ENCODE results near the gene SPATA2L.

SPATA2L gene, protein sequence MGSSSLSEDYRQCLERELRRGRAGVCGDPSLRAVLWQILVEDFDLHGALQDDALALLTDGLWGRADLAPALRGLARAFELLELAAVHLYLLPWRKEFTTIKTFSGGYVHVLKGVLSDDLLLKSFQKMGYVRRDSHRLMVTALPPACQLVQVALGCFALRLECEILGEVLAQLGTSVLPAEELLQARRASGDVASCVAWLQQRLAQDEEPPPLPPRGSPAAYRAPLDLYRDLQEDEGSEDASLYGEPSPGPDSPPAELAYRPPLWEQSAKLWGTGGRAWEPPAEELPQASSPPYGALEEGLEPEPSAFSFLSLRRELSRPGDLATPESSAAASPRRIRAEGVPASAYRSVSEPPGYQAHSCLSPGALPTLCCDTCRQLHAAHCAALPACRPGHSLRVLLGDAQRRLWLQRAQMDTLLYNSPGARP

DNA sequence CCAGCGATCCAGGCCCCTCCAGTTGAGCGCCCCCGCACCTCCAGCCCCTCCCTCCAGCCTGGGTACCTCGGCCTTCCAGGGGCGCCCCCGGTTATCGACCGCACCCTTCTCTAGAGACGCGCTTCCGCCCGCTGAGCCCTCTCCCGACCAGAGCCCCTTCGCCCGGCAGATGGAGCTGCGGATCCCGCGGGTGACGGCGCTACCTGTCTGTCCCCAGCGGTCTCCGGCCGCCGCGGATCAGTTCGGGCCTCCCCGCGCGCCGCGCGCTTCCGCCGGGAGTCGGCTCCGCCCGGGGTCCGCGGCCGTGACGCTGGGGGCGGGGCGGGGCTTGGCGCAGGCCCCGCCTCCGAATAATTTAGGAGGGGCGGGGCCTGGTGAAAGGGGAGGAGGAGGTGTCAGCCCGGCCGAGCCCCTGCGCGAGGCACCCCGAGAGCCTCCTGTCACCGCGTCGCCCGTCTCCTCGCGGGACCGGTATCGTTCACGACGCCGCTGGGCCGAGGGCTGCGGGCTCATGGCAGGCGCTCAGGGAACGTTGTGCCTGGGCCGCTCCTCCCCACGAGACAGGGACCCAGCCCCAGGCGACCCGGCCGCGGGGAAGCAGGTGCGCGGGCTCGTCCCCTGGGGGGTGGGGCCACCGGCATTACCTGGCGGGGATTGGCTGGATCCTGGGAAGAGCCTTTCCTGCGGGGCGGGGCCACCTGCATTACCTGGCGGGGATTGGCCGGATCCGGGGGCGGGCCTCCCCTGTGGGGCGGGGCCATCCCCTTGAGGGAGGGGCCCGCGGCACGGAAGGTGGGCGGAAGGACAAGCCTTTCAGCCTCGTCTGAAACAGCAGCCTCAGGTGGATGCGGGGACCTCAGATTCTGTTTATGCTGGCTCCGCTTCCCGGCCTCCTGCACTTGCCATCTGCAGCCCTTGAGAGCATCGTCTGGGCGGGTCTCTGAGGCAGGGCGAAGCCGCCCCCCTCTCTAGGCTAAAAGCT is at the start of gene SPATA2L:
TSS of gene SPATA2L (minus strand) at position 281 of the 982 bp plus-strand sequence. CDS start 473 bp downstream, outside the sequence.
- peak; percentile 96 for DNase-seq (ENCODE audit: low spot score)

DNA sequence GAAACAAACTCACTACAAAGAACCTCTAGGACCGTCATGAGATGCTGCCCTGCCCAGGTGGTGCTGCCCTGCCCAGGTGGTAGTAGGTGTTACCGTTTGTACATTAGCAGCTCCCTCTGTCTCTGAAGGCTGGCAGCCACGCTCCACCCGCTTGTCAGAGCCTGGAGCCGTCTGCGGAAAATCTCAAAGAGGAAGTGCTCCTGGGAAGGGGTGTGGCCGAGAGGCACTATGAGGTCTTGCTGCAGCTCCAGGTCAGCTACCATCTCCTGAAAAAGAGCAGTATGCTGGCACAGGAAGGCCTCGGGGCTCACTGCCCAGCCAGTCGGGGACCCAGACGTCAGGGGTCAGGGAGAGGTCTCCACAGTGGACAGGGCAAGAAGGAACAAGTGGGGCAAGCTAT is 48.1 kb upstream of the SPATA2L start:
- DNase-seq (ENCODE audit: low spot score): no peak

DNA sequence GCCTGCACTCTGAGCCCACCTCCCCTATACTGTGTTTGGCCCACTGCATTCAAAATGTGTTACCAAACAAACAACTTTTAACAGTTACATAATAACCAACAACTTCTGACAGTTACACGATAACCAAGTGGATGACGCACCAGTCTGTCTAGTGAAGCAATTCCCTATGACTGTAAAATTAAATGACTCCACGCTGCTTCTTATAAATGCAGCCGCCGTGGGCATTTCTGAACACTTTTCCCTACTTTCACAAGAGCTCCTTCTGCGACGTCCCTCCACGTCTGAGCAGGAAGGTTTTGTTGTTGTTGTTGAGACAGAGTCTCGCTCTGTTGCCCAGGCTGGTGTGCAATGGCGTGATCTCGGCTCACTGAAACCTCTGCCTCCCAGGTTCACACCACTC is 47.4 kb upstream of the SPATA2L start:
- DNase-seq (ENCODE audit: low spot score): no peak

DNA sequence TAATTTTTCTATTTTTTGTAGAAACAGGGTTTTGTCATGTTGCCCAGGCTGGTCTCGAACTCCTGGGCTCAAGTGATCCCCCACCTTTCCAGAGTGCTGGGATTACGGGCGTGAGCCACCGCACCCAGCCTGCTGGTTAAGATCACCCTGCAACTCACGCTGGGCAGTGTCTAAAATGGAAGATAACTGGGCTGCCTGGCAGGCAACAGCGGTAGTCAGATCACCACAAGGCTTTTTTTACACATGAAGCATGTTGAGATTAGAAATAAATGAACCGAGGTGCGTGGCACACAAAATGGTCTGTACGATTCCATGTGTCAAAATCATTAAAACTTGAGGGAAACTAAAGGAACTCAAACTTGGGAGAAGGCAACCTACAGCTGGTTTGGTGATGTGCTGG is 46.6 kb upstream of the SPATA2L start:
- DNase-seq (ENCODE audit: low spot score): no peak

DNA sequence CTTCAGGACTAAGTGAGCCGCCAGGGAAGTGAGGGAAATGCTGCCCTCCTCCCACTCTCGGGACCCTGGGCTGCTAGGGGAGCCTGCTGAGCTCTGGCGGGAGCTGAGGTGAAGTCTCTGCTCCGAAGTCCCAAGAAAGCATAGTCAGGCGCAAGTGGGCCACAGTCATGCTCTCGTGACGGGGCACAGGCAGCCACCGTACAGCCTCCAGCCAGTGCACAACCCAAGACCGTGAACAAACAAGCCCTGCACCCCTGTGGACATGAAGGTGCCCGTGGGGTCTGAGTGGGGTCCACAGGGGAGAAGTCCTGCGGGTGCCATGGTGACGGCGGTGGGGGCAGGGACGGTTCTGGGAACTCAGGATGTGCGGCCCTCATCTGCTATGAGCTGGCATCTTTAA is 44.5 kb upstream of the SPATA2L start:
- no peak for DNase-seq (ENCODE audit: low spot score)

DNA sequence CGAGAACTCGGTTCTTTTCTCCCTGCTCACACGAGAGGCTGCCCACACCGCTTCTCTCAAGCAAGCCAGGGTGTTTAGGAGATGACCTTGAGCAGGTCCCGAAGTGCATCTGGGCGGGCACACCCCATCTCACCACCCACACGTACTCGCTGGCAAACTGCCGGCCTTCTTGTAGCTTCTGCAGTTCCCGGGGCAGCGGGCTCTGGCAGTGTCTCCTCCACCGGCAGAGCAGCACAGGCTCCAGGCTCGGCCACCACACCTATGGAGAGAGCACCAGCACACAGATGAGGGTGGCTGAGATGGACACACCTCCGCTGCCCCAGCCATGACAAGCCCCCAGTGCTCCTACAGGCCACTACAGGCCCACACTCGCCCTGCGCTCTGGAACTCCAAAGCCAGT is 43.3 kb upstream of the SPATA2L start:
- DNase-seq (ENCODE audit: low spot score): no peak

DNA sequence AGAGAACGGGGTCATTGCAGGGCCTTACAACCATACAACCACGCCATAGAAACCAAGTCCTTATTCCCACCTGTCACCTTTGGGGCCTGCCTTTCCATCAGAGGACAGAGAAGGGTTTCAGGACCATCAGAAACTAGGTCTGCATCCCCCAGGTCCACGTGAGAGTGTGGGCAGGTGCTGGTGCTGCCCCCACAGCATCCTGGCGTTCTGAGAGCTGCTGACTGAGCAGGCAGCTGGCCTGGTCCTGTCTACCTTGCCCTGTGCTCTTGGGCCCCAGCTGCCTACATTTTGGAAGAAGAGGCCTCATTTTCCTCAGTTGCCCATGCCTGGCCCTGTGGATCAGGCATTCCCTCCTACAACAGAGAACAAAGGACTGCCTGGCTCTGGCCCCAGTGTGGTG is 41.4 kb upstream of the SPATA2L start:
- DNase-seq (ENCODE audit: low spot score): no peak

DNA sequence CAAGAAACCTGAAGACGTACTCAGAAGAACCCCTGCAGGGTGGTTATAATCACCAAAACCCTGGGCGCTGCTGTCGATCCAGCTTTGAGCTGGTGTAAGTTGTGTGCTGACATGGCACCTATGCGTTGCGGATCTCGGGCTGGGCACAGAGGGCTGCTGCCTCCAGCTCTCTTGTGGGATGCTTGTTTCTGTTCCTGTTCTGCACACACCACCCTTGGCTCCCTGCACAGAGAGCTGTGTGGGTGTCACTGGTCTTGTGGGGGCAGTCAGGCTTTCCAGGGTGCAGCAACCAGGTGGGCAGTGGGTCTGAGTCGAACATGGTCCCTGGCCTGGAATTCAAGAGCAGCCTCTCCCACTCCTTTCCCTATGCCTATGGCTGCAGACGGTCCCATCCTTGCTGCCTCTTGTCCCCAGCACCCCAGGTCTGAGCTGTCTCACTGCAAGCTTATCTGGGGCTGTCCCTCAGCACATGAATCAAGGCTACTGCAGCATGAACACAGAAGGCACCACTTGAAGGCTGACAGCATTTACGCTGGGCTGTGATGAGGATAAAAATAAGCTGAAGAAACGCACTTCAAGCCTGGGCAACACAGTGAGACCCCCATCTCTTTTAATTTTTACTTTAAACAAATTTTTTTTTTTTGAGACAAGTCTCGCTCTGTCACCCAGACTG is 40.0 kb upstream of the SPATA2L start:
- no peak for DNase-seq (ENCODE audit: low spot score)

DNA sequence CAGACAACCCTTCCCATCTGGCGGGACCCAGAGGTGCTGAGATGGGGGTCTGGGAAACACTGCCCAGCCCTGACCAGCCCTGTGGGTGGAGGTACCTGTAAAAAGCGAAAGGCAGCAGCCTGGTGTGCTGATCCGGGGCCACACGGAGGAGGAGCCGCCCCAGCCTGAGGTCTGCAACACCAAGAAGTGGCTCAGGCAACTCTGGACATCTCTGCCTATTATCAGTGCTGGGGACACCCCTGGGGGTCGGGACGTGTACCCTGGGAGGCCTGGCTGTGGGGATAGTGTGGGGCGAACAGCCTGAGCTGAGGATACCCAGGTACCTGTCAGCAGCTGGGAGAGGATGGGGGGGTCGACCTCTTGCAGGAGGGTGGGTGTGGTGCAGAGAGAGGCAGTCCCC is 37.9 kb upstream of the SPATA2L start:
- no peak for DNase-seq (ENCODE audit: low spot score)

DNA sequence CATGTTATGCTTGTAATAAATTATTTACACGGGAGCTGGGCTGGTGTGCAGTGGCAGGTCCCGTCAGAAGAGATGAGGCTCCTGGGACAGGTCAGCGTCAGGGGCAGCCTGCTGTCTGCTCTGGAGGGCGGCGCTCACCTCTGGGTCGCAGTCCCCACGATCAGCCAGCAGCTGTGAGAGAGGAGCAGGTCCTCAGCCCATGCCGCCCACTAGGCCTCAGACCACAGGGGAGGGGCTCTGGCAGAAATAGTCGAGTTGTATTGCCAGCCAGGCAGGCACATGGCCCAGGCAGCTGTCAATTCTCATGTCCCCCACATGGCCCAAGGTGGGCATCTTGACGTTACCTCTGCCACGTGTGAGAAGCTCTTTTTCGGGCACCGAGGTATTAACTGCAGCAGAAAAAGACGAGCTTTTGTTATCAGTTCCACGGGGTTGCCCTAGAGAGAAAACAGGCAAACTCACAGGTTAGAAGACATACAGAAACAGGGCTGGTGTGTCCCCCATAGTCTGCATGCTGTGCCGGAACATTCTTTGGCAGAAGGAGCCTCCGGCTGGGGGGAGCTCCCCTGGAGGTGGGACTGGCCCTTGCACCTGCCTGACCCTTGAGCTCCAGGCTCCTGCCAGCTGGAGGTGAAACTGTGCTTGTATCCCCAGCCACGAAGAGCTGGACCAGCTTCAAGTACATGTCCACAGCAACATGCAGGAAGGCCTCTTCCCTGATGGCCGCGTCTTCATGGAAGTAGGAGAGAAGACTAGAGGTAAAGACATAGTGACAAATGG is 37.2 kb upstream of the SPATA2L start:
- DNase-seq (ENCODE audit: low spot score): no peak

DNA sequence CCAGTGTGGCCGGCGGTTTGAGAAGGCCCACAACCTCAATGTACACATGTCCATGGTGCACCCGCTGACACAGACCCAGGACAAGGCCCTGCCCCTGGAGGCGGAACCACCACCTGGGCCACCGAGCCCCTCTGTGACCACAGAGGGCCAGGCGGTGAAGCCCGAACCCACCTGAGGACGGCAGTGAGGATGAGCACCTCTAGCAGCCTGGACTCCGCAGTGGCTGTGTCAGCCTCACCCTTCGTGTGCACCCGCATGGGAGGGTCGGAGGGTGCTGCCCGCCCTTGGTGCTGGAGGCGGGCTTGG is 36.5 kb upstream of the SPATA2L start:
- no peak for DNase-seq (ENCODE audit: low spot score)

DNA sequence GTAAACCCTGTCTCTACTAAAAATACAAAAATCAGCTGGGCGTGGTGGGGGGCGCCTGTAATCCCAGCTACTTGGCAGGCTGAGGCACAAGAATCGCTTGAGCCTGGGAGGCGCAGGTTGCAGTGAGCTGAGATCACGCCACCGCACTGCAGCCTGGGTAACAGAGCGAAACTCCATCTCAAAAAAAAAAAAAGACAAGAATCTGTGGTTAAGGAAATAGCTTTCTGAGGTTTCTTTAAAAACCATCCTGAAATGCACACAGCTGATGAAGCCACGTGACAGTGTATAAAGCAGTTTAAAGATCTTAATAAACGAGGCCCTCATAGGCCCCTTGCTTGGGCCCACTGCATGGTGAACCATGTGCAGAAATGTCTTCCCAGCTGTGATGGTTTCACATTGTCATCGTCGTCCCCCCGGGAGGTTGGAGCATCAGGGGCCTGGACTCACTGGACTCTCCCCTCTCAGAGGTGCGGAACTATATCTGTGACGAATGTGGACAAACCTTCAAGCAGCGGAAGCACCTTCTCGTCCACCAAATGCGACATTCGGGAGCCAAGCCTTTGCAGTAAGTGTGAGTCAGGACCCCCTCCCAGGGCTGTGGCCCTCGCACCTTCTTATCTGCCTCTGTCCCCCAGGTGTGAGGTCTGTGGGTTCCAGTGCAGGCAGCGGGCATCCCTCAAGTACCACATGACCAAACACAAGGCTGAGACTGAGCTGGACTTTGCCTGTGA is 36.0 kb upstream of the SPATA2L start:
- no peak for DNase-seq (ENCODE audit: low spot score)

DNA sequence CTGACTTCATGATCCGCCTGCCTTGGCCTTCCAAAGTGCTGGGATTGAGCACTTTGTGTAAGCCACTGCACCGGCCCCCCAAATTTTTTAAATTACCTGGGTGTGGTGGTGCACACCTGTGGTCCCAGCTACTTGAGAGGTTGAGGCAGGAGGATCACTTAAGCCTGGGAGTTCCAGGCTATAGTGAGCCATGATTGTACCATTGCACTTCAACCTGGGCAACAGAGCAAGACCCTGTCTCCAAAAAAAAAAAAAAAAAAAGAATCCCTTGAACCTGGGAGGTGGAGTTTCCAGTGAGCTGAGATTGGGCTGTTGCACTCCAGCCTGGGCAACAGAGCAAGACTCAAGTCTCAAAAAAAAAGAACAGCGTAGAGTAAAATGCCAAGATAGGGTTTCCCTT is 35.0 kb upstream of the SPATA2L start:
- DNase-seq (ENCODE audit: low spot score): no peak

DNA sequence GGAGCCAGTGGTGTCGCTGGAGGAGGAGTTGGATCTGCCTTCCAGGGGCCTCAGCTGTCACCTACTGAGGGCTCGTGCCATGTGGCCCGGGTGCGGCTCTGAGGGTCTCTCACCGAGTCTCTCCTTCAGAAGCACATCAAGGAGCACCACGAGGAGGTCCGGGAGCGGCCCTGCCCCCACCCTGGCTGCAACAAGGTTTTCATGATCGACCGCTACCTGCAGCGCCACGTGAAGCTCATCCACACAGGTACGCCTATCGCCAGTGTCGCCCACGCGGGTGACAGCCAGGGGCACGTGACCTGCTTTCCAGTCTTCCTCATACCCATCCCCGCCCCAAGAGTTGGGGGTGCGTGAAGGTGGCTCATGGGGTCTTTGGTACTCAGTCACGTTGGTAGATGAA is 32.3 kb upstream of the SPATA2L start:
- no peak for DNase-seq (ENCODE audit: low spot score)

DNA sequence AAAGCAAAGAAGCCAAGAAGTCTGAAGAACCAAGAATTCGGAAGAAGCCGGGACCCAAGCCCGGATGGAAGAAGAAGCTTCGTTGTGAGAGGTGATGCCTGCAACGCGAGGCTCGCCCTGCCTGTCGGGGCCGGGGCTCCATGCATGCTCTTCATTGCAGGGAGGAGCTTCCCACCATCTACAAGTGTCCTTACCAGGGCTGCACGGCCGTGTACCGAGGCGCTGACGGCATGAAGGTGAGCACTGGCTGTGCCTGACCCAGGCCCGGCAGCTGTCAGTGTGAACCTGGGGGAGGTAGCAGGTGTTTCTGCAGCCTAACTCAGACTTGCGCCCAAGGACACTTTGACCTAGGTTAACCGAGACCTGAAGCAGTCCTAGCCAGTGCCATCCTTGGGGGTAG is 31.8 kb upstream of the SPATA2L start:
- no peak for DNase-seq (ENCODE audit: low spot score)

DNA sequence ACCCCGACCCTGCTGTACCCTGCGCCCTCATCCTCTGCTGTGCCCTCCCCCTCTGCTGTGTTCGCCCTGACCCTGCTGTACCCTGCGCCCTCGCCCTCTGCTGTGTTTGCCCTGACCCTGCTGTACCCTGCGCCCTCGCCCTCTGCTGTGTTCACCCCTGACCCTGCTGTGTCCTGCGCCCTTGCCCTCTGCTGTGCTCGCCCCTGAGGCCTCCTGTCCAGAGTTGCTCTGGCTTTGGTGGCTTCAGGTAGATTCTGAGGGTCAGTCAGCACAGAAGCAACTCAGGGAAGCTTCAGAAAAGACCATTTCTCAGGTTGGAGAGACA is 31.4 kb upstream of the SPATA2L start:
- no peak for DNase-seq (ENCODE audit: low spot score)

DNA sequence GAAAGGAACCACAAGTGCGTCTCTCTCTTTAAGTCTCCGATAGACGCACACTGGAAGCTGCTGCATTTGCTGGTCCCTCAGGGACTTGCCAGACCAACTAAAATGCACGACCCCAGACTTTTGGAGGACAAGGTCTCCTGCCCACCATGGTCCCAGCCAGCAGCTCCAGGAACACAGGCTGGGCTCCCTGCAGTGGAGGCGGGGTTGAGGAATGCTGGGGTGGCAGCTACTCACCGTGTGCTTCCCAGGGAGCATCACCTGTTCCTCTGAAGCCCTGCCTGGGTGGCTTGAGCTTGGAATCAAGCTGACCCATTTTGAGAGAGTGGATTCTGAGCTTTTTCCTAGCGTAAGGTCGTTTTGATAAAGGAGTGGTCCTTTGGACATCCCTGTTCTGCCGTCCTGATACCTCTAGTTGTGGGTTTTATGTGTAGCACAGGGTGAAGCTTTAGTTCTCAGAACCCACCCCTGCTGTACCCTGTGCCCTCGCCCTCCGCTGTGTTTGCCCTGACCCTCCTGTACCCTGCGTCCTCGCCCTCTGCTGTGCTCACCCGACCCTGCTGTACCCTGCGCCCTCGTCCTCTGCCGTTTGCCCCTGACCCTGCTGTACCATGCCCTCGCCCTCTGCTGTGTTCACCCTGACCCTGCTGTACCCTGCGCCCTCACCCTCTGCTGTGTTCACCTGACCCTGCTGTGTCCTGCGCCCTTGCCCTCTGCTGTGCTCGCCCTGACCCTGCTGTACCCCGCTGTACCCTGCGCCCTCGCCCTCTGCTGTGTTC is 30.8 kb upstream of the SPATA2L start:
- DNase-seq (ENCODE audit: low spot score): no peak

DNA sequence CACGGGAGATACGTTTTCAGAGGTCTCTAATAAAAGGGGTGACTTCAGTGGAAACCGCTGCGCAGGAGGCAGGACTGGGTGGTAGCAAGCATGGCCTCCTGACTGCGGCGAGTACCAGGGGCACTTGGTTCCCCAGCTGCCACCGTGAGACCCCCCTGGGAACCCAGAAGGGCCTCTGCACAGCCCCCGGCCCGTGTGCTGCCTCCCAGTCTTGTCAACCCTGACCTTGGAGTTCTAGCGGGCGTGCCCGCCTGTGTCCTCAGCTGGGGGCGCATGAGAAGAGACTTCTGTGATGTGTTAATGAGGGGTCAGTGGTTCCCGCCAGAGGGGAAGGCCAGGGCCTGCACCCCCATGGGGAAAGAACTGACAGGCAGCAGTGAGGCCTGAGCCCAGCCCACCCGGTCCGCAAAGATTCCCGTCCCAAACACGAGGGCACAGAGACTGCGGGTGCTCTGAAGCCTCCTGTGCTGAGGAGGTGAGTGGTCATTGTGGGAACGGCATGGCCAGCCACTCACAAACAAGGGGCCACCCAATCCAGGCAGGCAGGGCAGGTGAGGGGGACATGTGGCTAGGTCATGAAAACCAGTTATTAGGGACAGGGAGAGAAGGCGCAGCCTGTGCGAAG is 29.2 kb upstream of the SPATA2L start:
- no peak for DNase-seq (ENCODE audit: low spot score)

DNA sequence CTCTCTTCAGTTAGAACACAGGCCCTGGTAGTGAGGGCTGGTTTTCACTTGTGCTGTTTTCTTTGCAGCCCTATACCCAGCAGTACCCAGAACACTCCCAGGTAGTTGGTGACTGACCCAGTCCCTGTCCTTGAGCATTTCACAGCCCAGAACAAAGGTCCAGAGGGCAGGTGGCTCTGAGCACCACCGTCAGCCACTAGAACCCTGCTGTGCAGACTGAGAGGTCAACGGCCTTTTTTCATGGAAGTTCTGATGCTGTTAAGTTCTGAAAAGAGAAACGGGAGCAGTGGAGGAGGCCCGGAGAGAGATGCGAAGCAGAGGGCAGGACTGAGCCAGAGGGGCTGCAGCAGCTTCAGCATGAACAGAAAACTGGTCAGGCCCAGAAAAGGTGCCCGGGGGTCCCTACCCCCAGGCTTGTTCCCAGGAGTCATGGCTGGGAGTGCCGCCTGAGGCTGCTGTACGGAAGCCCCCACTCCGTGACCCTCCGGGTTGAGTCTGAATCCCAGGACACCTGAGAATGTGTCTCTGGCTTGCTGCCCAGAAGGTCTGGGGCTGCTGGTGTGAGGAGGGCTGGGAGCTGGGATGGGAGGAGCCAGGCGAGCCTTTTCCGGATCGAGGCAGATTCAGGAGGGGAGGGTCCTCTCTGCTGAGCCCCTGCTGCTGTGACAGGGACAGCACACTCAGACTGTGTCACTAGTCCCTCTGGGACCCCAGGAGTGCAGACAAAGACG is 28.5 kb upstream of the SPATA2L start:
- no peak for DNase-seq (ENCODE audit: low spot score)

Measured in LoVo (cell line).